ENCODE measurements around the gene GTF2F2. TPM values are rescaled to one million over a fixed set of nuclear protein-coding genes. Genes with fewer than 3 reads are reported as not detected.

The GTF2F2 gene
- total RNA-seq, 4 donors from 2014 or later = 11.5 to 16.9 (median 13.3) TPM

DNA sequence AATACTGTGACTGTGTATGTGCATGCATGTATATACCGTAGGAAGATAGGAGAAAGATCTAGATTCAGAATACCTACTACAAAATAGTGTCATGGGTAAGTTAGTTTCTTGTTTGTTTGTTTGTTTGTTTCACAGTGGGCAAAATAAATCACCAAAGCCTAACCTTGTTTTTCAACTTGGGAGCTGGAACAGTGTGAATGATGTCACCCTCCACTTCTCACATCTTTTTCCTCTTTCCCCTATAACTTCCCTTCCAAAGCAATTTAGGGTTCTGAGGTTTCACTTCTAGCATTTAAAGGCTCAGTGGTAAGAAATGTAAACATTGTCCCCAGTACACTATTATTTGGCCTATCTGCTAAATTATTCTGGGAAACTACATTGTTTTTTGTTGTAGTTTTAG lies 75.1 kb downstream of the GTF2F2 start:
- H3K9me3 ChIP-seq = no peaks in the 10 kb centered on the region
- H3K4me1 ChIP-seq = no peaks in the 10 kb centered on the region
- H3K4me3 ChIP-seq = no peak overlapping the region
- no peak overlapping the region for H3K27ac ChIP-seq
- intact Hi-C loops (cut with DNase I; ENCODE audit: low total_unique reads) = no loop called here
- in situ Hi-C loops (cut with MboI; ENCODE audit: low sequenced_read_pairs in 4 of 4) = no loop called here
- no peaks in the 10 kb centered on the region for H3K36me3 ChIP-seq
- DNase-seq (no peak), ATAC-seq (no peak)
- H3K27me3 ChIP-seq = no peaks in the 10 kb centered on the region
- TF ChIP-seq CTCF (IDR thresholded peaks at IDR 0.05 in 4 of 5, conservative IDR thresholded peaks at IDR 0.05 in 1 of 5) (no peak), POLR2A (IDR thresholded peaks at IDR 0.05) (no peak)

GRCh38 chr13:45196096-45196495 lies 75.8 kb downstream of the GTF2F2 start:
- no peak overlapping the region for H3K4me3 ChIP-seq
- TF ChIP-seq POLR2A (IDR thresholded peaks at IDR 0.05) = no peak
- TF ChIP-seq CTCF (IDR thresholded peaks at IDR 0.05 in 4 of 5, conservative IDR thresholded peaks at IDR 0.05 in 1 of 5) = no peak
- no peak overlapping the region for H3K27ac ChIP-seq
- H3K36me3 ChIP-seq = no peaks in the 10 kb centered on the region
- H3K27me3 ChIP-seq = no peaks in the 10 kb centered on the region
- in situ Hi-C loops (cut with MboI; ENCODE audit: low sequenced_read_pairs in 4 of 4) (no loop called here), intact Hi-C loops (cut with DNase I; ENCODE audit: low total_unique reads) (no loop called here)
- no peaks in the 10 kb centered on the region for H3K4me1 ChIP-seq
- no peaks in the 10 kb centered on the region for H3K9me3 ChIP-seq
- no peak for DNase-seq
- no peak for ATAC-seq

DNA sequence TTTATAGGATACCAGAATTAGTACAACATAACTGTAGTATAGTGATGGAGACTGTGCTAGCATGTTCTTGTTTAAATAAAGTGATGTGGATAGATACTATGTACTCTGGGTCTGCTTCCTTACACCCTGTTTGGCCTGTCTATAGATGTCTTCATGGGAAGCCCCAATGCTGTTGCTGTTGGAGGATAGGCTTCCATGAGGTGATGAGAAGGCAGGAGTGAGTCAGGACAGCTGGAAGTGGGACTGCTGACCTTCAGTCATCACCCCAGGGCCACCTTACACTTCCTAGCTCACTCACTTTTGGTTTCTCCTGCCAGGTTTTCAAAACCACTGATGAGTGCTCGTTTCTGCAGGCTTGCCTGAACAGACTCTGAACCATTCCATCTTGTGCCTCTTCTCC lies 76.3 kb downstream of the GTF2F2 start:
- no peak for ATAC-seq
- no peak overlapping the region for H3K4me3 ChIP-seq
- no peaks in the 10 kb centered on the region for H3K9me3 ChIP-seq
- DNase-seq = no peak
- H3K36me3 ChIP-seq = no peaks in the 10 kb centered on the region
- no peak for TF ChIP-seq CTCF (IDR thresholded peaks at IDR 0.05 in 4 of 5, conservative IDR thresholded peaks at IDR 0.05 in 1 of 5)
- TF ChIP-seq POLR2A (IDR thresholded peaks at IDR 0.05) = no peak
- intact Hi-C loops (cut with DNase I; ENCODE audit: low total_unique reads) (no loop called here), in situ Hi-C loops (cut with MboI; ENCODE audit: low sequenced_read_pairs in 4 of 4) (no loop called here)
- no peaks in the 10 kb centered on the region for H3K4me1 ChIP-seq
- no peak overlapping the region for H3K27ac ChIP-seq
- no peaks in the 10 kb centered on the region for H3K27me3 ChIP-seq

GRCh38 chr13:45198041-45198440 lies 77.7 kb downstream of the GTF2F2 start:
- Histone ChIP-seq H3K9me3 (no peaks in the 10 kb centered on the region), H3K27me3 (no peaks in the 10 kb centered on the region), H3K4me1 (no peaks in the 10 kb centered on the region), H3K36me3 (no peaks in the 10 kb centered on the region), H3K4me3 (no peak overlapping the region), H3K27ac (no peak overlapping the region)
- no peak for TF ChIP-seq CTCF (IDR thresholded peaks at IDR 0.05 in 4 of 5, conservative IDR thresholded peaks at IDR 0.05 in 1 of 5)
- no peak for TF ChIP-seq POLR2A (IDR thresholded peaks at IDR 0.05)
- in situ Hi-C loops (cut with MboI; ENCODE audit: low sequenced_read_pairs in 4 of 4) = no loop called here
- ATAC-seq (no peak), DNase-seq (no peak)
- intact Hi-C loops (cut with DNase I; ENCODE audit: low total_unique reads) = no loop called here

DNA sequence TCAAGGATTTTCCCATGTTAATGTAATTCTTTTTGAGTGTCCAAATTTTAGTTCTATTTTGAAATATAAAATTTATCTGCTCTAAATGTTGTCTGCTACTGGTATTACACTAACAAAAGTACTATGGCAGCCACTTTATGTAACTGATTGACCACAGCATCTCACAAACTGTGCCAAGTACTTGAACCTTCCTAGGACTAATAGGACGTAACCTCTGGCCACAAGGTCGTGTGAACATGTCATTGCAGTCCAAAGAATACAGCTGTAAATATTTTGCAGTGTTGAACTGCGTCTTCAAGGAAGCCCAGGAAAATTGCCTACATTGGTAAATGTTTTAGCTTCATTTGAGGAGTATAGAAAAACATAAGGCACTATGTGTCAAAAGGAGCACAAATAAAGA lies 78.6 kb downstream of the GTF2F2 start:
- intact Hi-C loops (cut with DNase I; ENCODE audit: low total_unique reads) (no loop called here), in situ Hi-C loops (cut with MboI; ENCODE audit: low sequenced_read_pairs in 4 of 4) (no loop called here)
- Histone ChIP-seq H3K4me1 (no peaks in the 10 kb centered on the region), H3K27ac (no peak overlapping the region), H3K36me3 (no peaks in the 10 kb centered on the region), H3K27me3 (no peaks in the 10 kb centered on the region), H3K4me3 (no peak overlapping the region), H3K9me3 (no peaks in the 10 kb centered on the region)
- DNase-seq (no peak), ATAC-seq (no peak)
- no peak for TF ChIP-seq CTCF (IDR thresholded peaks at IDR 0.05 in 4 of 5, conservative IDR thresholded peaks at IDR 0.05 in 1 of 5)
